ENCODE results near the gene ERCC8. TPM values are rescaled to one million over a fixed set of nuclear protein-coding genes. Genes with fewer than 3 reads are reported as not detected.
A peak's percentile ranks its signal among the peaks of the same experiment; 100 is the strongest.

The ERCC8 gene
- total and polyA plus RNA-seq, 2 of the 13 experiments (the other 11 are each of a cell fraction or from before 2014, with no cell fraction given): 24.4 to 35.2 TPM

GRCh38 chr5:60944904-60945812, at the start of gene ERCC8, which contains the start of gene NDUFAF2 (continued):
- no peak for TF ChIP-seq ZNF160 (CRISPR knock-in tag; IDR thresholded peaks at IDR 0.05)
- TF ChIP-seq PAX8 (CRISPR knock-in tag; IDR thresholded peaks at IDR 0.05; ENCODE audit: borderline replicate concordance): no peak
- TF ChIP-seq REST (IDR thresholded peaks at IDR 0.05; ENCODE audit: borderline replicate concordance in 1 of 2, low read depth in 1 of 2, low read length in 2 of 2): no peak; a peak in 1 of 4 replicates
- TF ChIP-seq TIGD3 (CRISPR knock-in tag; IDR thresholded peaks at IDR 0.05; ENCODE audit: borderline replicate concordance): peak; percentile 29; the same call in 1 of the 2 replicates
- TF ChIP-seq CSRNP2 (CRISPR knock-in tag; conservative IDR thresholded peaks at IDR 0.05; ENCODE audit: low read depth): no peak
- no peak for TF ChIP-seq RAD51 (IDR thresholded peaks at IDR 0.05; ENCODE audit: borderline replicate concordance)
- TF ChIP-seq SP1 (IDR thresholded peaks at IDR 0.05): no peak
- peak; percentile 70 for TF ChIP-seq SP1 (CRISPR knock-in tag; IDR thresholded peaks at IDR 0.05)
- TF ChIP-seq ZNF234 (CRISPR knock-in tag; conservative IDR thresholded peaks at IDR 0.05): no peak
- TF ChIP-seq ZNF124 (CRISPR knock-in tag; IDR thresholded peaks at IDR 0.05): no peak
- TF ChIP-seq SIX1 (CRISPR knock-in tag; IDR thresholded peaks at IDR 0.05; ENCODE audit: borderline replicate concordance): no peak
- TF ChIP-seq HMG20B (CRISPR knock-in tag; conservative IDR thresholded peaks at IDR 0.05): no peak
- TF ChIP-seq JUND (CRISPR knock-in tag; IDR thresholded peaks at IDR 0.05): 0 out of 2 replicates have a peak, but pooled peaks have one; percentile 10
- no peak for TF ChIP-seq GTF3A (CRISPR knock-in tag; conservative IDR thresholded peaks at IDR 0.05)
- 0 out of 2 replicates have a peak, but pooled peaks have one; percentile 27 for TF ChIP-seq ZNF761 (CRISPR knock-in tag; conservative IDR thresholded peaks at IDR 0.05)
- no peak for TF ChIP-seq ZSCAN9 (CRISPR knock-in tag; IDR thresholded peaks at IDR 0.05; ENCODE audit: borderline replicate concordance)
- TF ChIP-seq PRDM15 (CRISPR knock-in tag; IDR thresholded peaks at IDR 0.05): no peak
- TF ChIP-seq ZBTB42 (CRISPR knock-in tag; IDR thresholded peaks at IDR 0.05): 0 out of 2 replicates have a peak, but pooled peaks have one; percentile 14
